Naive thymus-derived CD8-positive, alpha-beta T cell (primary cell): ENCODE data around the gene DDX31. TPM values are rescaled to one million over a fixed set of nuclear protein-coding genes. Genes with fewer than 3 reads are reported as not detected.
A peak's percentile ranks its signal among the peaks of the same experiment; 100 is the strongest.
"Not testable (repeated sequence)": the region's sequence is repeated elsewhere in the genome, so short reads cannot be mapped to it uniquely, and the experiment has no call there.

Experiments used
- ATAC-seq, 2 donors: fragments of 150-1000 bp; cut with Tn5 transposase in 1 of 2; sonication (Bioruptor Pico), chemical (Tn5 transposase) in 1 of 2; 1 replicate in 1 of 2; 2 replicates in 1 of 2; pipeline ENCODE4 v1.10.0; 2021; ENCODE audit warnings: mild to moderate bottlenecking in 2 of 2, moderate library complexity in 2 of 2
- POLR2A ChIA-PET: fragments of 350-600 bp; sonication (Branson Sonifier 250); formaldehyde crosslinking; loops from one replicate; lab custom pipeline; 2021; ENCODE audit warnings: antibody characterized with exemption; lab: Charles Lee
- DNase-seq, 10 donors: peaks; one replicate each; pipeline versions ENCODE4 v3.0.0 to v3.0.0-alpha.2; 2020 to 2022
- H3K27ac Mint-ChIP-seq, 10 donors: one replicate each; pipeline ENCODE4 v1.8.0; 2020 to 2022; ENCODE audit warnings: mild to moderate bottlenecking in 10 of 10, mixed read lengths in 10 of 10, moderate library complexity in 4 of 10, inconsistent platforms in 1 of 10
- H3K27me3 Mint-ChIP-seq, 5 donors: one replicate each; pipeline ENCODE4 v1.8.0; 2021 to 2022; ENCODE audit warnings: mixed read lengths in 5 of 5
- H3K36me3 Mint-ChIP-seq, 3 donors: one replicate each; pipeline ENCODE4 v1.8.0; 2020 to 2022; ENCODE audit warnings: mixed read lengths in 3 of 3, mild to moderate bottlenecking in 2 of 3, inconsistent platforms in 1 of 3
- H3K4me1 Mint-ChIP-seq, 4 donors: one replicate each; pipeline ENCODE4 v1.8.0; 2021 to 2022; ENCODE audit warnings: mixed read lengths in 4 of 4
- H3K4me3 Mint-ChIP-seq, 10 donors: one replicate each; pipeline ENCODE4 v1.8.0; 2020 to 2022; ENCODE audit warnings: mild to moderate bottlenecking in 10 of 10, mixed read lengths in 10 of 10, moderate library complexity in 6 of 10, inconsistent platforms in 1 of 10
- H3K9me3 Mint-ChIP-seq, 9 donors: one replicate each; pipeline ENCODE4 v1.8.0; 2020 to 2022; ENCODE audit warnings: mixed read lengths in 9 of 9, mild to moderate bottlenecking in 3 of 9, inconsistent platforms in 1 of 9, moderate library complexity in 1 of 9
- polyA plus RNA-seq, 3 donors: library from polyadenylated mRNA; unstranded; fragments of 300-500 nt; fragmentation: Illumina TruSeq; gene quantifications; one replicate each; pipeline ENCODE4 v1.2.3, GENCODE V29; 2021
- total RNA-seq, 8 experiments: library from RNA in 2 of 8; stranded (reverse) in 2 of 8; gene quantifications; one replicate each; pipeline ENCODE4 v1.2.3 and lab custom pipeline; 2021 to 2026

Gene DDX31
- 10 to 100 TPM; 25.1 to 25.2 TPM for total RNA-seq
- polyA plus RNA-seq: 1 to 10 TPM; 6.2 to 9.7 (median 7.6) TPM
- total RNA-seq (lab: John Stamatoyannopoulos, UW): 34.0 to 92.9 (median 48.6) reads per million in 6 experiments

DNA sequence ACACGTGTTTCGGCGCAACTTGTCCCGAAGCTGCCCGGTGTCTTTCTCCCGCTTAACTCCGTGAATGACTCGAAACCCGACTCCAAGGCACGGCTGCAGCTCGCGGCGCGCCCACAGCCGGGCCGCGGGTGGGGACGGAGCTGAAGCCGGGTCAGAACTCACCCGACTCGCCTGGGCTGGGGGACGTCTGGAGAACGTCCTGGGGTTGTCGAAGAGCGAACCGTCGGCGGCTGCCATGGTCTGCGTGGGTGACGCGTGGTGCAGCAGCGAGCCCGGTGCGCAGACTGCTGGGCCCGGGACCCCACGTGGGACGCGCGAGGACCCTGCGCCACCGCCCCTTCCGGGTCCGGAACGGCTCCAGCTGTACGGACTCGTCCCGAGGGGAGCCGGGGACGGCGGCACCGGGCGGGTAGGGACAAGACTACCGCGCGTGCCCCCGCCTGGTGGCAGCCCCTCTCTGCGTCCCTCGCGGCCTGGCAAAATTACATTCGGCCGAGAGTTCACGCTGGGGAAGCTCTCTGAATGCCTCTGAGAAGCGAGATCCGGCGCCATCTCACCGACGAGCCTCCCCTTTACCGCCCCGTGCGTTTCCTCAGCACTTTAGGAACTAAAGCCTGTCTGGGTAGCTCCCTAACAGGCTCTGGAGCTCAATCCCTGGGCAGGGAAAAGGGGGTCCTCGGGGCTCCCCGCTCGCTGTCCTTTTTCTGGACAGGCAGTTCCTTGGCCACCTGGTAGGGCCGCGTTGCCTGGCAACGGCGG lies at the start of gene DDX31:
Gene DDX31, minus strand, starts transcription at position 286 of the 759 bp plus-strand sequence. Its CDS starts 49 bp downstream, at position 237.
- POLR2A ChIA-PET: interaction anchor here (1.0 to 3.1 kb wide), 9 partner anchors 9 to 590 kb away, joined by 3 to 17 read pairs (median 7); partner anchors contain the start of genes AK8, MED27, SETX and SPACA9
- ATAC-seq (peak; percentile 87 to 88), DNase-seq (peak; percentile 76 to 95 (median 88))
- Mint-ChIP-seq H3K36me3 (peaks cover 0 to 7% (median 0%) of the 10 kb centered on the region in 3 donors), H3K4me3 (peak within 1 kb of the TSS; percentile 86 to 95 (median 90)), H3K9me3 (no peaks in the 10 kb centered on the region), H3K27ac (peak within 1 kb of the TSS; percentile 80 to 97 (median 96)), H3K4me1 (peaks cover 28 to 70% (median 58%) of the 10 kb centered on the region in 4 donors), H3K27me3 (no peaks in the 10 kb centered on the region)

DNA sequence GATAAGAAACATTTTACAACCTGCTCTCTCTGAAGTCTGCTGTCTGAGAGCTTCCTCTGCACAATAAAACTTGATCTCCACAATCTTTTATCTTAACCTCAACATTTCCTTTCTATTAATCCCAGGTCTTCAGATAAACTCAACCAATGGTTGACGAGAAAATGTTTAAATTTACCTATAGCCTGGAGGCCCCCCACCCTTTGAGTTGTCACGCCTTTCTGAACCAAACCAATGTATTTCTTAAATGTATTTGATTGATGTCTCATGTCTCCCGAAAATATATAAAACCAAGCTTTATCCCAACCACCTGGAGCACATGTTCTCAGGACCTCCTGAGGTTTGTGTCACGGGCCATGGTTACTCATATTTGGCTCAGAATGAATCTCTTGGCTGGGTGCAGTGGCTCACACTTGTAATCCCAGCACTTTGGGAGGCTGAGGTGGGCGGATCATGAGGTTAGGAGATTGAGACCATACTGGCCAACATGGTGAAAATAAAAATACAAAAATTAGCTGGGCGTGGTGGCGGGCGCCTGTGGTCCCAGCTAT lies 48.7 kb upstream of the DDX31 start:
- POLR2A ChIA-PET, H3K36me3 Mint-ChIP-seq, H3K9me3 Mint-ChIP-seq, H3K4me3 Mint-ChIP-seq, H3K27ac Mint-ChIP-seq, ATAC-seq, DNase-seq: not testable (repeated sequence)
- Mint-ChIP-seq H3K4me1 (peaks cover 0 to 13% (median 8%) of the 10 kb centered on the region in 4 donors), H3K27me3 (peaks cover 11 to 42% (median 30%) of the 10 kb centered on the region in 5 donors)

DNA sequence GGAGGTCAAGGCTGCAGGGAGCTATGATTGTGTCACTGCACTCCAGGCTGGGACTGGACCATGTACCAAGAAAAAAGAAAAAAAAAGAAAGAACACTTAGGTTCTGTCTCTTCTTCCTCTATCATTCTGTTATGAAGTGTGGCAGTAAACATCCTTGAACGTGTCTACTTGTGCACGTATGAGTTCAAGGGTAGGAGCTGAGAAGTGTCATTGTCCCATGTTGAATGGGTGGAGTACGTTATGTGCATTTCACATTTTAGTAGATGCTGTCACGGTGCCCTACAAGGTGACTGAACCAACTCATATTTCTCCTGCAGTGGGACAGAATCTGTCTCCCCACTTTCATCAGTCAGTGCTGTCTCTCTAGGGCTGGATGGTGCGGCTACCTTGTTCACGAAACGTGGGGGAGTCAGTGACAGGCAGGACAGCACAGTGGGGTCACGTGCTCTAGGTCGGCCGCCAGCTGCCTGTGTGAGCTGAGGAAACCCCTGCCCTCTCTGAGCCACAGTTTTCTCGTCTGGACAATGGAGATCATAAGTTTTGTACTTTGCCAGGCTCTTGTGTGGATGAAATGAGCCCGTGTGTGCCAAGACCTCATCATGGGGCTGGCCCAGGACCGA lies 47.7 kb upstream of the DDX31 start:
- ATAC-seq: no peak
- no peak overlapping the region for H3K4me3 Mint-ChIP-seq
- no peaks in the 10 kb centered on the region for H3K9me3 Mint-ChIP-seq
- POLR2A ChIA-PET: no interaction called here
- peak overlapping the region in 1 of 10 donors; percentile 5 for H3K27ac Mint-ChIP-seq
- no peaks in the 10 kb centered on the region for H3K36me3 Mint-ChIP-seq
- H3K27me3 Mint-ChIP-seq: peaks cover 13 to 39% (median 26%) of the 10 kb centered on the region in 5 donors
- H3K4me1 Mint-ChIP-seq: peaks cover 0 to 13% (median 7%) of the 10 kb centered on the region in 4 donors
- no peak for DNase-seq

- ATAC-seq: no peak
- POLR2A ChIA-PET: no interaction called here
- H3K27me3 Mint-ChIP-seq: peaks cover 13 to 42% (median 26%) of the 10 kb centered on the region in 5 donors
- no peak overlapping the region for H3K27ac Mint-ChIP-seq
- H3K4me3 Mint-ChIP-seq: no peak overlapping the region
- no peaks in the 10 kb centered on the region for H3K9me3 Mint-ChIP-seq
- no peaks in the 10 kb centered on the region for H3K36me3 Mint-ChIP-seq
- DNase-seq: no peak
- peaks cover 0 to 13% (median 7%) of the 10 kb centered on the region in 4 donors for H3K4me1 Mint-ChIP-seq
These were observed 46.2 kb upstream of the DDX31 start for GRCh38 chr9:132716007-132716406.

DNA sequence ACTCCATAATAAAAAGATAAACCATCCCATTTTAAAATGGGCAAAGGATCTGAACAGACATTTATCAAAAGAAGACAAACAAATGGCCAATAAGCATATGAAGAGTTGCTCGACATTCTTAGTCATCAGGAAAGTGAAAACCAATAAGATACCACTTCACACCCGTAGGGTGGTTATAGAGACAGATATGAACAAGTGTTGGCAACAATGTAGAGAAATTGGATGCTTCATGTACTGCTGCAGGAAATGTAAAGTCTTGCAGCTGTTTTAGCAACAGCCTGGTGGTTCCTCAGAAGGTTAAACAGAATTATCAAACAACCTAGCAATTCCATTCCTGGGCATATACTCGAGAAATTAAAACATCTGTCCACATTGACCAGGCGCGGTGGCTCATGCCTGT lies 43.0 kb upstream of the DDX31 start:
- peaks cover 0 to 5% (median 0%) of the 10 kb centered on the region in 4 donors for H3K4me1 Mint-ChIP-seq
- no peak overlapping the region for H3K4me3 Mint-ChIP-seq
- no peak for ATAC-seq
- no peak overlapping the region for H3K27ac Mint-ChIP-seq
- peaks cover 9 to 21% (median 14%) of the 10 kb centered on the region in 5 donors for H3K27me3 Mint-ChIP-seq
- POLR2A ChIA-PET: interaction anchor here (0.7 kb wide), 1 partner anchor 39 kb away, joined by 3 read pairs; no protein-coding TSS in a partner anchor
- no peaks in the 10 kb centered on the region for H3K36me3 Mint-ChIP-seq
- no peak for DNase-seq
- no peaks in the 10 kb centered on the region for H3K9me3 Mint-ChIP-seq

- Mint-ChIP-seq H3K4me1 (no peaks in the 10 kb centered on the region), H3K27ac (peak overlapping the region in 1 of 10 donors; percentile 56), H3K9me3 (no peaks in the 10 kb centered on the region), H3K4me3 (no peak overlapping the region), H3K36me3 (no peaks in the 10 kb centered on the region), H3K27me3 (peaks cover 5 to 13% (median 8%) of the 10 kb centered on the region in 5 donors)
- POLR2A ChIA-PET: no interaction called here
- ATAC-seq (no peak), DNase-seq (no peak)
These were observed 42.1 kb upstream of the DDX31 start for GRCh38 chr9:132711846-132712245.

- H3K4me3 Mint-ChIP-seq, H3K9me3 Mint-ChIP-seq, H3K36me3 Mint-ChIP-seq, H3K4me1 Mint-ChIP-seq, DNase-seq, POLR2A ChIA-PET, ATAC-seq, H3K27ac Mint-ChIP-seq: not testable (repeated sequence)
- H3K27me3 Mint-ChIP-seq: peaks cover 7 to 18% (median 10%) of the 10 kb centered on the region in 5 donors
These were observed 41.4 kb upstream of the DDX31 start for GRCh38 chr9:132711152-132711551.

DNA sequence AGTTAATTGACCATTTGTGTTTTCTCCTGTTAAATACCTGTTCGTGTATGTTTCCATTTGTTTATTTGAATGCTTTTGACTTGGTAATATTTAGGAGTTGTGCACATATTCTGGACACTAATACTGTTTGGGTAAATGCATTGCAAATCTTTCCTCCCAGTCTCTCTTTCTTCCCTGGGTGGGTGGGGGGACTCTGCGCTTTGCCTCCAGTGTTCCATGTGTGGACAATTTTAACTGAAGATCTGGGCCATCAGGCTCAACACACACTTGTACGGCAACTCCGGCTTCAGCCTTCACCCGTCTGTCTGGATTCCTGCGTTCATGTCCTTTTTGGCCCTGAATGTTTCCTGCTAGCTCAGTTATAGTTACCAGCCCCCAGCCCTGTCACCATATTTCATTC lies 40.5 kb upstream of the DDX31 start:
- Mint-ChIP-seq H3K27me3 (peaks cover 7 to 25% (median 10%) of the 10 kb centered on the region in 5 donors), H3K4me3 (no peak overlapping the region), H3K4me1 (no peaks in the 10 kb centered on the region), H3K36me3 (no peaks in the 10 kb centered on the region), H3K27ac (no peak overlapping the region), H3K9me3 (no peaks in the 10 kb centered on the region)
- POLR2A ChIA-PET: no interaction called here
- ATAC-seq: no peak
- DNase-seq: no peak

DNA sequence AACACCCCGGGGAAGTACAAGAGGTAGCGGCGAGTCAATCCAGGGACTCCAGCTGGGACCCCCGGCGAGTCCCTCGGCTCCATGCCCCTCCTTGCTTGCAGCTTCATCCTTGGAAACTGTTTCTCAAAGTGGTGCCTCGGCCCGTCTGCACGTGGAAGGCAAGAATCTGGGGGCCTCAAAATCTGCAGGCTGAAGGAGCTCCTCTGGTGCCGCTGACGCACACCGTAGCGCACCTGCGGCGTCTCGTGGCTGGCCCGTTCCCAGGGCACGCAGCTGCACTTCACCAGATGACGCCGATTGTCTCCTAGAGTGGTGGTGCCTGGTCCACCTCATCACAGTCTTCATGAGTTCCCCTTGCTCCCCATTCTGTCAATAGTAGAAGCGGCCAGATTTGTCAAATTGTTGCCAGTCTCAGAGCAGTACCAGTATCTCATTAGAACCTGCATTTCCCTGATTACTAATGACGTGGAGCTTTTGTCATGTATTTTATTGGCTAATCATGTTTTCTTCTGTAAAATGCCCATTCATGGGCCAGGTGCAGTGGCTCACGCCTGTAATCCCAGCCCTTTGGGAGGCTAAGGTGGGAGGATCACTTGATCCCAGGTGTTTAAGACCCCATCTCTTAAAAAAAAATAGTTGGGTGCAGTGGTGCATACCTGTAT lies 39.1 kb upstream of the DDX31 start:
- DNase-seq (no peak), ATAC-seq (no peak)
- no peaks in the 10 kb centered on the region for H3K9me3 Mint-ChIP-seq
- no peaks in the 10 kb centered on the region for H3K36me3 Mint-ChIP-seq
- H3K4me1 Mint-ChIP-seq: no peaks in the 10 kb centered on the region
- H3K27me3 Mint-ChIP-seq: peaks cover 7 to 26% (median 10%) of the 10 kb centered on the region in 5 donors
- H3K4me3 Mint-ChIP-seq: no peak overlapping the region
- POLR2A ChIA-PET: no interaction called here
- H3K27ac Mint-ChIP-seq: no peak overlapping the region

- Mint-ChIP-seq H3K36me3 (no peaks in the 10 kb centered on the region), H3K4me1 (no peaks in the 10 kb centered on the region), H3K27me3 (peaks cover 3 to 21% (median 8%) of the 10 kb centered on the region in 5 donors), H3K27ac (no peak overlapping the region), H3K4me3 (no peak overlapping the region), H3K9me3 (no peaks in the 10 kb centered on the region)
- POLR2A ChIA-PET: no interaction called here
- ATAC-seq (no peak), DNase-seq (no peak)
These were observed 38.5 kb upstream of the DDX31 start for GRCh38 chr9:132708239-132708638.

DNA sequence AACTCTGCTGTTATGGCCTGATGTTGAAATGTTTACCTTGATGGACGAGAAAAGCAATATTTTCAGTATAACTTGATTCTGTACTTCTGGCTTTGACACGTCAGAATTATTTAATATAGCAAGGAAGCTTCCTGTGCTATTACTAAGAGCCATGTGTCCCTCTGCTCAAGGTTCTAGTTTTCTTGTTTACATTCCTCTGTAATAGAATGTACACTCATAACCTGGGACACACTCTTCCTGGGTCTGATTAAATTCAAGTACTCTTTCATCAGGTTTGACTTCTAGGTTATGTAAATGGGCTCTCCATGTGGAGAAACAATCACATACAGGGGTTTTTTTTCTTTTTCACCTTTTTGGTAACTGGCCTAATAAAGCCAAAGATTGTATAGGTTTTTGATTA lies 33.6 kb upstream of the DDX31 start:
- Mint-ChIP-seq H3K4me1 (no peaks in the 10 kb centered on the region), H3K9me3 (peaks cover 0 to 7% (median 5%) of the 10 kb centered on the region in 9 donors), H3K4me3 (no peak overlapping the region), H3K27ac (no peak overlapping the region), H3K36me3 (peaks cover 0 to 4% (median 0%) of the 10 kb centered on the region in 3 donors), H3K27me3 (peaks cover 6 to 21% (median 14%) of the 10 kb centered on the region in 5 donors)
- DNase-seq (no peak), ATAC-seq (no peak)
- POLR2A ChIA-PET: interaction anchor here (0.6 kb wide), 1 partner anchor 269 kb away, joined by 3 read pairs; no protein-coding TSS in a partner anchor

DNA sequence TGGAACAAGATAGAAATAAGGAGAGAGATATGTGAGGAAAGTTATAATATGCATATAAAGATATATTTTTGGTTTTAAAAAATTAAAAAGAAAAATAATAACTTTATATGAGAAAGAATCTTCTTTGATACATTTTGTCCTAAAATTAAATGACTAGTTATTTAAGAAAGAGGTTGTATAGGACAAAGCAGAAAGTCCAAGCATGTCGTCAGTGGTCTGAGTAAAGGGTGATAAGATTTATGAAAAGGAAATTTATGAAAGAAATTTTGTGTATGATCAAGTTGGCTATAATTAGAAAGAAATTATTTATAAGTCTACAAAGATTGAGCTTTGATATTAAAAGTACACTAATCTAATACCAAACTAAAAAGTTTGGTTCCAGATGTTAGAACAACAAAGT lies 32.5 kb upstream of the DDX31 start:
- POLR2A ChIA-PET: no interaction called here
- H3K9me3 Mint-ChIP-seq: peaks cover 3 to 18% (median 15%) of the 10 kb centered on the region in 9 donors
- no peaks in the 10 kb centered on the region for H3K4me1 Mint-ChIP-seq

More for the DNA sequence above, 32.5 kb upstream of the DDX31 start:
- DNase-seq (no peak), ATAC-seq (no peak)
- Mint-ChIP-seq H3K27ac (no peak overlapping the region), H3K36me3 (peaks cover 0 to 15% (median 4%) of the 10 kb centered on the region in 3 donors), H3K4me3 (no peak overlapping the region), H3K27me3 (peaks cover 6 to 21% (median 15%) of the 10 kb centered on the region in 5 donors)
